PFSK-1 (cell line): ENCODE data around the gene CPXM1.

Source experiments
- SIN3A ChIP-seq: IDR thresholded peaks from 2 replicates; pipeline ENCODE4 v1.6.1; 2012; ENCODE audit warnings: mild to moderate bottlenecking, low read length, moderate library complexity, borderline replicate concordance; ENCODE audit not compliant: insufficient read depth
- TAF1 ChIP-seq: IDR thresholded peaks from 2 replicates; pipeline ENCODE4 v1.6.1; 2012; ENCODE audit warnings: low read length, control low read depth, borderline replicate concordance; ENCODE audit not compliant: insufficient read depth

- TF ChIP-seq SIN3A (no peak), TAF1 (0 out of 2 replicates have a peak, but pooled peaks have one; percentile 12)
Measured at GRCh38 chr20:2800521-2801285, at the start of gene CPXM1.
